Bronchial epithelial cell (primary cell): ENCODE results near the gene RAC3. TPM values are rescaled to one million over a fixed set of nuclear protein-coding genes. Genes with fewer than 3 reads are reported as not detected.

Experiments
- DNase-seq: peaks from one replicate; pipeline ENCODE4 v3.0.0-alpha.2; 2010; ENCODE audit warnings: low read depth
- FAIRE-seq: peaks from 2 replicates; lab custom pipeline; 2011; peaks lifted over from hg19 to GRCh38; lab: Jason Lieb, UNC
- H3K27me3 ChIP-seq: 2 replicates; pipeline ENCODE4 v1.5.1; 2011; ENCODE audit warnings: low read length; ENCODE audit not compliant: control insufficient read depth, insufficient read depth
- H3K36me3 ChIP-seq: 2 replicates; pipeline ENCODE4 v1.5.1; 2011; ENCODE audit warnings: low read length; ENCODE audit not compliant: control insufficient read depth, insufficient read depth
- H3K4me3 ChIP-seq: 2 replicates; pipeline ENCODE4 v1.5.1; 2011; ENCODE audit warnings: mild to moderate bottlenecking, low read depth, low read length, control low read depth
- total RNA-seq: library from RNA; depleted of rRNA; stranded (reverse); fragments of >200 nt; gene quantifications from 2 replicates; pipeline ENCODE4 v1.2.1, GENCODE V29; 2014
- TF ChIP-seq, protein P1 (sequence below): IDR thresholded peaks from 2 replicates; pipeline ENCODE4 v1.5.1; 2011; ENCODE audit warnings: mild to moderate bottlenecking, moderate library complexity, low read length, control low read depth, inconsistent platforms; ENCODE audit not compliant: insufficient read depth, severe bottlenecking

RAC3 gene
- total RNA-seq, 1 donor from 2014 or later: 18.7 TPM

DNA sequence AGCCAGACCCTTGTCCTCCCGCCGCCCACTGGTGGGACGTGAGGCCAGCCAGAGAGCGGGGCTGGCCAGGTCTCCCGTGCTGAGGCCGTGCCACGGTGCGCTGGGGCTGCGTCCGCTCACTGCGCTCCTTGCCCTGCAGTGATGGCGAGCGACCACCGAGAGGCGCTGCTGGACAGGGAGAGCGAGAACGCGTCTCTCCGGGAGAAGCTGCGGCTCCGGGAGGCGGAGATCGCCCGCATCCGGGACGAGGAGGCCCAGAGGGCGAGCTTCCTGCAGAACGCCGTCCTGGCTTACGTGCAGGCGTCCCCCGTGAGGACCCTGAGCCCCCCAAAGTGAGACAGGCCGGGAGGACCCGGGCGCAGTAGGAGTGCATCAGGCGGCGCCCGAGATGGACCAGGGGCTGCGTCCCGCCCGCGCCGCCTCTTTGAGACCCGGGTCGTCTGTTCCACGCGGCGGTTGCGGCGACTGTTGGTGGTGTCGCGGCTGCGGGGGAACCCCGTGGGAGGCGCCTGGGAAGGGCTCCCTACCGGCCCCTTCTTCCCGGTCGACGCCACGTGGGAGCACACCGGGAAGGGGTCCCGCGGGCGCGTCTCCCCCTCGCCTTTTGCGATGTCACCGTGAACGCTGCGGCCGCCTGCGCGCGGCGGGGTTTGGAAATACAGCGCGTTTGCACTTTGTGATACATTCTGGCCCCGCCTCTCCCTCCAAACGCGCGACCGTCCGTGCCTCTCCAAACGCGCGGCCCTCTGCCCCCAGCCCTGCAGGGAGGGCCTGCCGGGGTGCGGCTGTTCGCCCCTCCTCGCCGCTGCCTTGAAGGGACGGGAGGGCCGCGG, 792 bp upstream of the RAC3 start:
- DNase-seq (peak; percentile 71), FAIRE-seq (no peak)
- TF ChIP-seq, protein P1, sequence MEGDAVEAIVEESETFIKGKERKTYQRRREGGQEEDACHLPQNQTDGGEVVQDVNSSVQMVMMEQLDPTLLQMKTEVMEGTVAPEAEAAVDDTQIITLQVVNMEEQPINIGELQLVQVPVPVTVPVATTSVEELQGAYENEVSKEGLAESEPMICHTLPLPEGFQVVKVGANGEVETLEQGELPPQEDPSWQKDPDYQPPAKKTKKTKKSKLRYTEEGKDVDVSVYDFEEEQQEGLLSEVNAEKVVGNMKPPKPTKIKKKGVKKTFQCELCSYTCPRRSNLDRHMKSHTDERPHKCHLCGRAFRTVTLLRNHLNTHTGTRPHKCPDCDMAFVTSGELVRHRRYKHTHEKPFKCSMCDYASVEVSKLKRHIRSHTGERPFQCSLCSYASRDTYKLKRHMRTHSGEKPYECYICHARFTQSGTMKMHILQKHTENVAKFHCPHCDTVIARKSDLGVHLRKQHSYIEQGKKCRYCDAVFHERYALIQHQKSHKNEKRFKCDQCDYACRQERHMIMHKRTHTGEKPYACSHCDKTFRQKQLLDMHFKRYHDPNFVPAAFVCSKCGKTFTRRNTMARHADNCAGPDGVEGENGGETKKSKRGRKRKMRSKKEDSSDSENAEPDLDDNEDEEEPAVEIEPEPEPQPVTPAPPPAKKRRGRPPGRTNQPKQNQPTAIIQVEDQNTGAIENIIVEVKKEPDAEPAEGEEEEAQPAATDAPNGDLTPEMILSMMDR: peak; percentile 98
- H3K27me3 ChIP-seq: no peaks in the 10 kb centered on the region
- peak overlapping the region; percentile 51 for H3K4me3 ChIP-seq
- peaks cover 5% of the 10 kb centered on the region for H3K36me3 ChIP-seq

DNA sequence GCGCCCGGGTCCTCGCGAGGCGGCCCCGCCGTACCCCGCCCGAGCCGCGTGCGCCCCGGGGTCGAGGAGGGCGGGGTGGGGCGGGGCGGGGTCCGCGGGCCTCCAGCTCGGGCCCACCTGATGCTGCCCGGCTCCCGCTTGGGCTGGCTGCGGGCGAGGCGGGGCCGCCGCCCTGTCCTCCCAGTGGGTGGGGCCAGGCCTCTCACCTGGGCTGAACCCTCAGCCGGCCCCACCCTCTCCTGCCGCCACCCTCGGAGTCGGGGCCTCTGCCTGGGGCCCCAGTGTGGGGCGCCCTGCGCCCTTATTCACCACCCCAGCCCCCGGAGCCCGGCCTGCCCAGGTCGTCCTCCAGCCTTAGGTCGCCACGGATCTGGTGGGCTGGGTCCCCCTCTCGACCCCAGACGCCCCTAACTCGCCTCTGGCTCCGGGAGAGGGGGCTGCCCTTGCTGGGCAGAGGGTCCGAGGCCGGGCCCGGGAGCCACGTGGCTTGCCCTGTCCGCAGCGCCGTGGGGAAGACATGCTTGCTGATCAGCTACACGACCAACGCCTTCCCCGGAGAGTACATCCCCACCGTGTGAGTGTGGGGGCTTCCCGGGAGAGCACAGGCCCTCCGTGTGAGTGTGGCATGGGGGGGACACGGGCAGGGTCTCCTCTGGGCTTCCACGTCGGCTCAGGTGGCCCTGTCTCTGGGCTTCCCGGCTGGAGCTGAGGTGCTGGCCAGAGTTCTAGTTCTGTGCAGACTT, 578 bp downstream of the RAC3 start:
- DNase-seq (peak; percentile 25), FAIRE-seq (no peak)
- peak overlapping the region; percentile 51 for H3K4me3 ChIP-seq
- H3K27me3 ChIP-seq: no peaks in the 10 kb centered on the region
- TF ChIP-seq, protein P1: no peak
- H3K36me3 ChIP-seq: peaks cover 10% of the 10 kb centered on the region

DNA sequence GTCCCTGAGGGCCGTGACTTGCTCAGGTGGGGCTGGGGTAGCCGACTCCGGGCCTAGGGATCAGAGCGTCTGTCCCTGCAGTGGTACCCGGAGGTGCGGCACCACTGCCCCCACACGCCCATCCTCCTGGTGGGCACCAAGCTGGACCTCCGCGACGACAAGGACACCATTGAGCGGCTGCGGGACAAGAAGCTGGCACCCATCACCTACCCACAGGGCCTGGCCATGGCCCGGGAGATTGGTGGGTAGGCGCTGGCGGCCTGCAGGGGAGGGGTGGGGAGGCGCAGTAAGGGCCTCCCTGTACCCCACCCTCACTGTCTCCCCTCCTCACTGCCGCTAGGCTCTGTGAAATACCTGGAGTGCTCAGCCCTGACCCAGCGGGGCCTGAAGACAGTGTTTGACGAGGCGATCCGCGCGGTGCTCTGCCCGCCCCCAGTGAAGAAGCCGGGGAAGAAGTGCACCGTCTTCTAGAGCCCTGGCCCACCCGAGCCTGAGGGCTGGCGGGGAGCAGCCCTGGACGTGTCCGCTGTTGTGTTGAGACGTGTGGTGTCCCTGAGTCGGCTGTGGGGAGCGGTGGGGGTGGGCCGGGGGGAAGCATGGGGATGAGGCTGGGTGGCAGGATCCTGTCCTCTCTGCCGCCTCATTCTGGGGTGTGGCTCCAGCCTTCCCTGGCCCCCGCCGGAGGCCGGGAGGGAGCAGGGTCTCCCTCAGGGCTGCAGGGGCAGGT, 2.0 kb downstream of the RAC3 start:
- no peak for FAIRE-seq
- H3K27me3 ChIP-seq: no peaks in the 10 kb centered on the region

DNA sequence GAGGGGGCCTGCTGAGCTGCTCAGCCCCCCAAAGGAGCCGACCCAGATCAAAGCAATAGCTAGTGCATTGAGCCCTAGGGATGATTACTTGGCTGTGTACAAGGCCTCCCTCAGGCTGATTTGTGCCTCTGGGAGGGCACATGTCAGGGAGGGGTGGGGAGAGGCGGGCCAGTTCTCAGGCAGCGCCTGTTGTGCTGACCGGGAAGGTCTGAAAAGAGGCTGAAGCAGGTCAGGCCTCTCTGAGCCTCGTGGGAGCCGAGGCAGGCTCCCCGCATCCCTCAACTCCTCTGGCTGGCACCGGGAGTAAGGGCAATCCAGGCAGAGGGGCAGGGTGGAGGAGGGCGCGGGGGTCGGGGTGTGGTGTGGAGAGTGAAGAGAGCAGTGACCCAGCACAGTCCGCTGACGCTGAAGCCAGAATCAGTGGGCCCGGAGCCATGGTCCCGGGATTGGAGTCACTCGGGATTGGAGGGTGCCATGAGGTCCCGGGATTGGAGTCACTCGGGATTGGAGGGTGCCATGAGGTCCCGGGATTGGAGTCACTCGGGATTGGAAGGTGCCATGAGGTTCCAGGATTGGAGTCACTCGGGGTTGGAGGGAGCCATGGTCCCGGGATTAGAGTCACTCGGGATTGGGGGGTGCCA, 3.0 kb downstream of the RAC3 start:
- DNase-seq (no peak), FAIRE-seq (no peak)
- Histone ChIP-seq H3K36me3 (peaks cover 7% of the 10 kb centered on the region), H3K4me3 (no peak overlapping the region), H3K27me3 (no peaks in the 10 kb centered on the region)
- TF ChIP-seq, protein P1: no peak

More for the DNA sequence above, 2.0 kb downstream of the RAC3 start:
- Histone ChIP-seq H3K4me3 (no peak overlapping the region), H3K36me3 (peaks cover 7% of the 10 kb centered on the region)
- DNase-seq: no peak
- TF ChIP-seq, protein P1: no peak

DNA sequence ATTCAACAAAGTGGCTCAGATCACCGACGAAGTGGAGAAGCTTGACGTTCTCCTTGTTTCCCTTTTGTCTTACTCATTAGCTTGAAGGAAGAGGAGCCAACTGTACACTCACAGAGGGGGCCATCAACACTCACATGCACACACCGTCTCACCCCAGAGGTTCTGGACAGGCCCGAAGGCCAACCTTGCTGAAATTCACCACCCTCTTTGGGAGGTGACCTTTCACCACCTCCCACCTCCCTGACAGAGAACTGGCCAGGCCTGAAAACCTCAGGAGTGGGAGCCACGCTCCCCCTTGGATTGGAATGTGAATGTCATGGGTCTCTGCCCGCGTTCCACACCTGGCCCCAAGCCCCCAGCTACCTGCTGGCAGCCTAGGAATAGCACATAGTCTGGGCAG, 4.0 kb downstream of the RAC3 start:
- no peak for FAIRE-seq
- no peak overlapping the region for H3K4me3 ChIP-seq
- TF ChIP-seq, protein P1: no peak
- no peak for DNase-seq
- no peaks in the 10 kb centered on the region for H3K27me3 ChIP-seq
- peaks cover 7% of the 10 kb centered on the region for H3K36me3 ChIP-seq
